HL-60 (cell line): ENCODE data around the gene HEATR1.

Experiments used
- DNase-seq, 2 experiments: peaks; one replicate each; pipeline ENCODE4 v3.0.0-alpha.2; 2010 to 2020; ENCODE audit warnings: low read depth in 1 of 2, low spot score in 1 of 2
- H3K27ac ChIP-seq: fragments of 250-450 bp; sonication (Bioruptor Pico); replicated peaks from 2 replicates; pipeline ENCODE4 v1.5.1; 2020; ENCODE audit warnings: mild to moderate bottlenecking, moderate library complexity
- H3K27me3 ChIP-seq: fragments of 250-450 bp; sonication (Bioruptor Pico); 2 replicates; pipeline ENCODE4 v1.5.1; 2021; ENCODE audit warnings: mild to moderate bottlenecking, moderate library complexity; ENCODE audit not compliant: insufficient read depth, poor library complexity, severe bottlenecking
- H3K4me3 ChIP-seq: replicated peaks from 2 replicates; pipeline ENCODE4 v1.5.1; 2011; ENCODE audit warnings: mild to moderate bottlenecking, control low read depth, low read length; ENCODE audit not compliant: insufficient read depth
- GABPA ChIP-seq: IDR thresholded peaks from 2 replicates; pipeline ENCODE4 v1.6.1; 2012; ENCODE audit warnings: low read depth
- POLR2AphosphoS5 ChIP-seq: IDR thresholded peaks from 2 replicates; pipeline ENCODE4 v1.6.1; 2012; ENCODE audit warnings: low read depth
- SPI1 ChIP-seq: IDR thresholded peaks from 2 replicates; pipeline ENCODE4 v1.6.1; 2012; ENCODE audit warnings: low read depth, mild to moderate bottlenecking, borderline replicate concordance
- TF ChIP-seq, protein P1 (sequence below): IDR thresholded peaks from 2 replicates; pipeline ENCODE4 v1.6.1; 2012; ENCODE audit warnings: low read depth; ENCODE audit not compliant: insufficient replicate concordance
- TF ChIP-seq, protein P2 (sequence below): IDR thresholded peaks from one replicate; pipeline ENCODE4 v1.5.1; 2011; ENCODE audit warnings: low read length, control low read depth, inconsistent platforms; ENCODE audit not compliant: insufficient read depth

Gene HEATR1

DNA sequence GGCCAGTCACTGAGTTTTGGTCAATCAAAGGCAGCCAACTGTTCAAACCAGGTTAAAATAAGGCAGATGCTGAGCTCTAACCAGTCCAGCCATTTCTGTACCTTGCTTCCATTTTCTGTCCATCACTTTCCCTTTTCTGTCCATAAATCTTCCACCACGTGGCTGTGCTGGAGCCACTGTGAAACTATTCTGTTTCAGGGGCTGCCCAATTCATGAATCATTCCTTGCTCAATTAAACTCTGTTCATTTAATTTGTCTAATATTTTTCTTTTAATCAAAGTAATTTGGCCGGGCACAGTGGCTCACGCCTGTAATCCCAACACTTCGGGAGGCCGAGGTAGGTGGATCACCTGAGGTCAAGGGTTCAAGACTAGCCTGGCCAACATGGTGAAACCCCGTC, 103.2 kb downstream of the HEATR1 start:
- Histone ChIP-seq H3K27ac (no peak overlapping the region), H3K27me3 (no peaks in the 10 kb centered on the region), H3K4me3 (no peak overlapping the region)
- DNase-seq, result no peak
- TF ChIP-seq POLR2AphosphoS5 (no peak), SPI1 (no peak), GABPA (no peak)
- TF ChIP-seq, protein P1, sequence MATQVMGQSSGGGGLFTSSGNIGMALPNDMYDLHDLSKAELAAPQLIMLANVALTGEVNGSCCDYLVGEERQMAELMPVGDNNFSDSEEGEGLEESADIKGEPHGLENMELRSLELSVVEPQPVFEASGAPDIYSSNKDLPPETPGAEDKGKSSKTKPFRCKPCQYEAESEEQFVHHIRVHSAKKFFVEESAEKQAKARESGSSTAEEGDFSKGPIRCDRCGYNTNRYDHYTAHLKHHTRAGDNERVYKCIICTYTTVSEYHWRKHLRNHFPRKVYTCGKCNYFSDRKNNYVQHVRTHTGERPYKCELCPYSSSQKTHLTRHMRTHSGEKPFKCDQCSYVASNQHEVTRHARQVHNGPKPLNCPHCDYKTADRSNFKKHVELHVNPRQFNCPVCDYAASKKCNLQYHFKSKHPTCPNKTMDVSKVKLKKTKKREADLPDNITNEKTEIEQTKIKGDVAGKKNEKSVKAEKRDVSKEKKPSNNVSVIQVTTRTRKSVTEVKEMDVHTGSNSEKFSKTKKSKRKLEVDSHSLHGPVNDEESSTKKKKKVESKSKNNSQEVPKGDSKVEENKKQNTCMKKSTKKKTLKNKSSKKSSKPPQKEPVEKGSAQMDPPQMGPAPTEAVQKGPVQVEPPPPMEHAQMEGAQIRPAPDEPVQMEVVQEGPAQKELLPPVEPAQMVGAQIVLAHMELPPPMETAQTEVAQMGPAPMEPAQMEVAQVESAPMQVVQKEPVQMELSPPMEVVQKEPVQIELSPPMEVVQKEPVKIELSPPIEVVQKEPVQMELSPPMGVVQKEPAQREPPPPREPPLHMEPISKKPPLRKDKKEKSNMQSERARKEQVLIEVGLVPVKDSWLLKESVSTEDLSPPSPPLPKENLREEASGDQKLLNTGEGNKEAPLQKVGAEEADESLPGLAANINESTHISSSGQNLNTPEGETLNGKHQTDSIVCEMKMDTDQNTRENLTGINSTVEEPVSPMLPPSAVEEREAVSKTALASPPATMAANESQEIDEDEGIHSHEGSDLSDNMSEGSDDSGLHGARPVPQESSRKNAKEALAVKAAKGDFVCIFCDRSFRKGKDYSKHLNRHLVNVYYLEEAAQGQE, result no peak
- TF ChIP-seq, protein P2, sequence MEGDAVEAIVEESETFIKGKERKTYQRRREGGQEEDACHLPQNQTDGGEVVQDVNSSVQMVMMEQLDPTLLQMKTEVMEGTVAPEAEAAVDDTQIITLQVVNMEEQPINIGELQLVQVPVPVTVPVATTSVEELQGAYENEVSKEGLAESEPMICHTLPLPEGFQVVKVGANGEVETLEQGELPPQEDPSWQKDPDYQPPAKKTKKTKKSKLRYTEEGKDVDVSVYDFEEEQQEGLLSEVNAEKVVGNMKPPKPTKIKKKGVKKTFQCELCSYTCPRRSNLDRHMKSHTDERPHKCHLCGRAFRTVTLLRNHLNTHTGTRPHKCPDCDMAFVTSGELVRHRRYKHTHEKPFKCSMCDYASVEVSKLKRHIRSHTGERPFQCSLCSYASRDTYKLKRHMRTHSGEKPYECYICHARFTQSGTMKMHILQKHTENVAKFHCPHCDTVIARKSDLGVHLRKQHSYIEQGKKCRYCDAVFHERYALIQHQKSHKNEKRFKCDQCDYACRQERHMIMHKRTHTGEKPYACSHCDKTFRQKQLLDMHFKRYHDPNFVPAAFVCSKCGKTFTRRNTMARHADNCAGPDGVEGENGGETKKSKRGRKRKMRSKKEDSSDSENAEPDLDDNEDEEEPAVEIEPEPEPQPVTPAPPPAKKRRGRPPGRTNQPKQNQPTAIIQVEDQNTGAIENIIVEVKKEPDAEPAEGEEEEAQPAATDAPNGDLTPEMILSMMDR, result no peak
